Neural cell (in vitro differentiated cells): ENCODE measurements around the gene COX7B. TPM values are rescaled to one million over a fixed set of nuclear protein-coding genes. Genes with fewer than 3 reads are reported as not detected.

Experiments
- H2AFZ ChIP-seq: fragments of 200-600, 300-800 bp; sonication (generic), shearing (Covaris generic); 2 replicates; pipeline ENCODE4 v1.6.0; 2014; ENCODE audit warnings: low read depth, mild to moderate bottlenecking, antibody characterized with exemption, low read length, moderate library complexity
- H3F3A ChIP-seq: fragments of 200-600 bp; shearing (Covaris generic); 2 replicates; pipeline ENCODE4 v1.6.1; 2016; ENCODE audit warnings: mild to moderate bottlenecking, moderate library complexity, mixed read lengths, antibody characterized with exemption, low read length; ENCODE audit not compliant: insufficient read depth, poor library complexity, severe bottlenecking
- H3K27ac ChIP-seq: fragments of 200-600, 300-800 bp; sonication (generic), shearing (Covaris generic); 2 replicates; pipeline ENCODE4 v1.5.1; 2014; ENCODE audit warnings: mild to moderate bottlenecking, low read length, moderate library complexity
- H3K27me3 ChIP-seq: fragments of 300-800, 200-600 bp; sonication (generic), shearing (Covaris generic); 2 replicates; pipeline ENCODE4 v1.6.0; 2014; ENCODE audit warnings: mild to moderate bottlenecking, low read depth, low read length, moderate library complexity; ENCODE audit not compliant: insufficient read depth
- H3K36me3 ChIP-seq: fragments of 300-800, 200-600 bp; sonication (generic), shearing (Covaris generic); 2 replicates; pipeline ENCODE4 v1.5.1; 2014; ENCODE audit warnings: mild to moderate bottlenecking, antibody characterized with exemption, low read length, moderate library complexity; ENCODE audit not compliant: insufficient read depth
- H3K4me2 ChIP-seq: fragments of 300-800, 200-600 bp; sonication (generic), shearing (Covaris generic); 2 replicates; pipeline ENCODE4 v1.6.0; 2014; ENCODE audit warnings: mild to moderate bottlenecking, low read length
- H3K4me3 ChIP-seq: fragments of 300-800, 200-600 bp; sonication (generic), shearing (Covaris generic); 2 replicates; pipeline ENCODE4 v1.5.1; 2014; ENCODE audit warnings: mild to moderate bottlenecking, low read length, moderate library complexity
- H3K79me2 ChIP-seq: fragments of 200-600 bp; shearing (Covaris generic); replicated peaks from 2 replicates; pipeline ENCODE4 v1.6.0; 2014; ENCODE audit warnings: mild to moderate bottlenecking, low read length, moderate library complexity; ENCODE audit not compliant: insufficient read depth
- H3K9ac ChIP-seq: fragments of 300-800, 200-600 bp; sonication (generic), shearing (Covaris generic); 2 replicates; pipeline ENCODE4 v1.6.1; 2016; ENCODE audit warnings: mild to moderate bottlenecking, low read length, mixed read lengths
- H3K9me2 ChIP-seq: fragments of 200-600 bp; shearing (Covaris generic); 2 replicates; pipeline ENCODE4 v1.6.1; 2016; ENCODE audit warnings: mild to moderate bottlenecking, low read length, mixed read lengths; ENCODE audit not compliant: insufficient read depth
- H3K9me3 ChIP-seq: fragments of 200-600, 300-800 bp; sonication (generic), shearing (Covaris generic); 2 replicates; pipeline ENCODE4 v1.6.1; 2016; ENCODE audit warnings: mild to moderate bottlenecking, mixed run types, low read length, moderate library complexity, mixed read lengths
- H4K20me1 ChIP-seq: fragments of 200-600 bp; shearing (Covaris generic); 2 replicates; pipeline ENCODE4 v1.6.1; 2016; ENCODE audit warnings: mild to moderate bottlenecking, mixed run types; ENCODE audit not compliant: insufficient read depth
- CTCF ChIP-seq: fragments of 450-650 bp; IDR thresholded peaks from 2 replicates; pipeline ENCODE4 v1.5.1; 2014; ENCODE audit warnings: antibody characterized with exemption, mild to moderate bottlenecking, moderate library complexity; ENCODE audit not compliant: poor library complexity, severe bottlenecking
- EP300 ChIP-seq: fragments of 450-650 bp; conservative IDR thresholded peaks from 2 replicates; pipeline ENCODE4 v1.6.1; 2014; ENCODE audit warnings: antibody characterized with exemption, mild to moderate bottlenecking, moderate library complexity; ENCODE audit not compliant: poor library complexity, severe bottlenecking
- EZH2 ChIP-seq: fragments of 200-600, 300-800 bp; shearing (Covaris generic), sonication (generic); IDR thresholded peaks from 2 replicates; pipeline ENCODE4 v1.6.1; 2014; ENCODE audit warnings: antibody characterized with exemption, low read length, borderline replicate concordance, mild to moderate bottlenecking; ENCODE audit not compliant: insufficient read depth, poor library complexity, severe bottlenecking
- MXI1 ChIP-seq: fragments of 450-650 bp; conservative IDR thresholded peaks from 2 replicates; pipeline ENCODE4 v1.6.1; 2014; ENCODE audit warnings: antibody characterized with exemption, mild to moderate bottlenecking; ENCODE audit not compliant: poor library complexity, severe bottlenecking
- POLR2AphosphoS5 ChIP-seq: IDR thresholded peaks from 2 replicates; pipeline ENCODE4 v1.6.1; 2012
- RAD21 ChIP-seq: fragments of 450-650 bp; conservative IDR thresholded peaks from 2 replicates; pipeline ENCODE4 v1.6.1; 2014; ENCODE audit warnings: antibody characterized with exemption, mild to moderate bottlenecking, moderate library complexity
- REST ChIP-seq: IDR thresholded peaks from 2 replicates; pipeline ENCODE4 v1.6.1; 2012; ENCODE audit warnings: borderline replicate concordance
- SMC3 ChIP-seq: fragments of 450-650 bp; conservative IDR thresholded peaks from 2 replicates; pipeline ENCODE4 v1.6.1; 2014; ENCODE audit warnings: antibody characterized with exemption, mild to moderate bottlenecking, moderate library complexity; ENCODE audit not compliant: poor library complexity
- TAF1 ChIP-seq: IDR thresholded peaks from 2 replicates; pipeline ENCODE4 v1.6.1; 2012; ENCODE audit warnings: low read depth
- polyA plus RNA-seq: library from polyadenylated mRNA; depleted of rRNA; stranded (reverse); fragments of >200 nt; gene quantifications from 2 replicates; pipeline ENCODE4 v1.2.3, GENCODE V29; 2014

The COX7B gene
- polyA plus RNA-seq, 1 donor from 2014 or later: 1,191 TPM

GRCh38 chrX:77946571-77946970 is 47.3 kb downstream of the COX7B start:
- no peak overlapping the region for H3K4me3 ChIP-seq
- TF ChIP-seq POLR2AphosphoS5 (no peak), EZH2 (no peak)
- H3K79me2 ChIP-seq: no peaks in the 10 kb centered on the region
- H3F3A ChIP-seq: no peaks in the 10 kb centered on the region
- H3K9me2 ChIP-seq: no peaks in the 10 kb centered on the region
- no peaks in the 10 kb centered on the region for H3K27me3 ChIP-seq
- H2AFZ ChIP-seq: no peak overlapping the region
- no peak overlapping the region for H3K9ac ChIP-seq
- H3K36me3 ChIP-seq: no peaks in the 10 kb centered on the region
- H3K27ac ChIP-seq: no peak overlapping the region
- H4K20me1 ChIP-seq: no peaks in the 10 kb centered on the region
- H3K9me3 ChIP-seq: no peaks in the 10 kb centered on the region
- no peak overlapping the region for H3K4me2 ChIP-seq

GRCh38 chrX:77949840-77950239 is 50.6 kb downstream of the COX7B start:
- Histone ChIP-seq H3K27ac (no peak overlapping the region), H3K79me2 (no peaks in the 10 kb centered on the region), H3K9me2 (no peaks in the 10 kb centered on the region), H3K4me2 (no peak overlapping the region), H2AFZ (no peak overlapping the region), H3F3A (no peaks in the 10 kb centered on the region), H3K4me3 (no peak overlapping the region), H3K9me3 (no peaks in the 10 kb centered on the region), H3K27me3 (no peaks in the 10 kb centered on the region), H3K9ac (no peak overlapping the region), H4K20me1 (no peaks in the 10 kb centered on the region), H3K36me3 (no peaks in the 10 kb centered on the region)
- TF ChIP-seq SMC3 (no peak), EP300 (no peak), CTCF (no peak), EZH2 (no peak), REST (no peak), MXI1 (no peak), RAD21 (no peak), TAF1 (no peak), POLR2AphosphoS5 (no peak)

GRCh38 chrX:77952173-77952572 is 52.9 kb downstream of the COX7B start:
- Histone ChIP-seq H3K9me3 (no peaks in the 10 kb centered on the region), H3K79me2 (no peaks in the 10 kb centered on the region), H2AFZ (no peak overlapping the region), H3K27ac (no peak overlapping the region), H3K4me3 (no peak overlapping the region), H3K27me3 (no peaks in the 10 kb centered on the region), H4K20me1 (no peaks in the 10 kb centered on the region), H3K9ac (no peak overlapping the region), H3K4me2 (no peak overlapping the region), H3K36me3 (no peaks in the 10 kb centered on the region), H3F3A (no peaks in the 10 kb centered on the region), H3K9me2 (no peaks in the 10 kb centered on the region)
- TF ChIP-seq REST: no peak
- TF ChIP-seq EP300: no peak
